C4-2B (cell line): ENCODE data around the gene COX8A.

Experiments used
- CTCF ChIP-seq: fragments of 450-650 bp; conservative IDR thresholded peaks from 2 replicates; pipeline ENCODE4 v1.5.1; 2017; ENCODE audit warnings: mild to moderate bottlenecking
- ZFX ChIP-seq: fragments of 450-650 bp; IDR thresholded peaks from 2 replicates; pipeline ENCODE4 v1.6.1; 2017

- TF ChIP-seq CTCF (no peak), ZFX (no peak)
Measured at GRCh38 chr11:63999349-64000025, 25.1 kb downstream of the COX8A start.
